ENCODE measurements around the gene RPTOR. TPM values are rescaled to one million over a fixed set of nuclear protein-coding genes. Genes with fewer than 3 reads are reported as not detected.
A peak's percentile ranks its signal among the peaks of the same experiment; 100 is the strongest.

RPTOR gene
- total RNA-seq, 2 experiments from 2014 or later: 48.7 to 58.2 TPM

- no peak for DNase-seq
- H3K27me3 Mint-ChIP-seq: peaks cover 17% of the 10 kb centered on the region
- ChIA-PET POLR2A (no interaction called here), CTCF (interaction anchor here (1.0 to 1.7 kb wide), 3 partner anchors 16 to 572 kb away, joined by 3 to 6 read pairs (median 4); no protein-coding TSS in a partner anchor)
- H3K4me1 Mint-ChIP-seq: peaks cover 7% of the 10 kb centered on the region
- H3K36me3 Mint-ChIP-seq (ENCODE audit: low read depth): peaks cover 17% of the 10 kb centered on the region
- no peak overlapping the region for H3K4me3 Mint-ChIP-seq
- no peaks in the 10 kb centered on the region for H3K9me3 Mint-ChIP-seq
- H3K27ac Mint-ChIP-seq: no peak overlapping the region
Measured at GRCh38 chr17:80998748-80999535, 454.3 kb downstream of the RPTOR start.

DNA sequence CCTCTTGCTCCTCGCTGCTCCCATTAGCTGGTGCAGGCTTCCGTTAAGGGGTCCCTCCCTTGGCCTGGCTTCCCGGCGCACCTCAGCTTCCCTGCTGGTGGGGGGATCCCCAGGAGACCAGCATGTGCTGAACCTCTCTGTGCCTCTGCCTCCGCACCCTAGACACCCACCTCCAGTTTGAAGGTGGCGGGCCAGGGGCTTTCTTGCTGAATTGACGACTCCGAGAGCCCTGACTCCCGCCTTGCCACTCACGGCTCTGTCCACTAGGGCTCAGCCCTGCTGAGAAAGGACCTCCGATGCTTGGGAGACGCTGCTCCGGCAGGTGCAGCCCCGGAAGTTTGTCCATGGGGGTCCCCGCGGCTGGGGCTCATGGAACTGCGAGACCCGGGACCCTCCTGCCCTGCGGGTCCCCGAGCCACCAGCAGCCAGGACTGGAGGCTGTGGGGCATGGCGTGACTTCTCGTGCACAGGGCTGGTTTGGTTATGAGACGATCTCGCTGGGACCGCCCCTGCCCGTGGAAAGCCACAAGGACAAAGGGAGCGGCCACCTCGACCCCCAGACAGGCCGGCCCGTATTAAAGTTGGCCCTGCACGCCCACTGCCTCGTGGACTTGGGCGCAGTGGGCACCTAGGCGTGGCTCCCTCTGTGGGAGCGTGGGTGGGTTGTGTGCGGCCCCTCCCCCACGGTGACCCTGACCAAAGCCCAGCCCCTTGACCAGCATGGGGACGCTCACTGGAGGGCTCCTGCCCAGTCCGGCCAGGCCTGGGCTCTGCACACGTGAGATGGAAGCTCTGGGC lies 455.1 kb downstream of the RPTOR start:
- no peak for DNase-seq
- CTCF ChIA-PET: interaction anchor here (1.1 kb wide), 1 partner anchor 102 kb away, joined by 4 read pairs; no protein-coding TSS in a partner anchor
- Mint-ChIP-seq H3K9me3 (no peaks in the 10 kb centered on the region), H3K36me3 (ENCODE audit: low read depth) (peaks cover 17% of the 10 kb centered on the region), H3K27me3 (peaks cover 21% of the 10 kb centered on the region), H3K27ac (no peak overlapping the region), H3K4me3 (no peak overlapping the region), H3K4me1 (peaks cover 11% of the 10 kb centered on the region)
- POLR2A ChIA-PET: no interaction called here

DNA sequence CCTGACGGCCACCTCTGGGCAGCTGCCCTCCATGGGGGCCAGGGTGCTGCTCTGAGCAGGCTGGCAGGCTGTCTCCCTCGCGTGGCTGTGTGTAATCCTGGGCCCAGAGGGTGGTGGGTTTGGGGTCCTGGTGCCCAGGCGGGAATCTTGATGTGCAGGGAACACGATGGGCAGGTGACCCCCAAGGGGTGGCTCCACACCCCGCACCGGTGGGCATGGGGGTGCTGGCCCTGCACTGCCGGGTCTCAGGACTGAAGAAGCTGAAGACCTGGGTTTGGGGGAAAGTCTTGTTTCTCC lies 455.6 kb downstream of the RPTOR start:
- ChIA-PET POLR2A (no interaction called here), CTCF (no interaction called here)
- Mint-ChIP-seq H3K4me3 (no peak overlapping the region), H3K27ac (no peak overlapping the region), H3K4me1 (peaks cover 12% of the 10 kb centered on the region), H3K9me3 (no peaks in the 10 kb centered on the region), H3K27me3 (peaks cover 23% of the 10 kb centered on the region), H3K36me3 (ENCODE audit: low read depth) (peaks cover 18% of the 10 kb centered on the region)
- no peak for DNase-seq

- H3K36me3 Mint-ChIP-seq (ENCODE audit: low read depth): peaks cover 13% of the 10 kb centered on the region
- no peak for DNase-seq
- peaks cover 23% of the 10 kb centered on the region for H3K27me3 Mint-ChIP-seq
- no peaks in the 10 kb centered on the region for H3K9me3 Mint-ChIP-seq
- POLR2A ChIA-PET: no interaction called here
- no peak overlapping the region for H3K4me3 Mint-ChIP-seq
- CTCF ChIA-PET: interaction anchor here (1.1 kb wide), 1 partner anchor 574 kb away, joined by 3 read pairs; no protein-coding TSS in a partner anchor
- peaks cover 12% of the 10 kb centered on the region for H3K4me1 Mint-ChIP-seq
- no peak overlapping the region for H3K27ac Mint-ChIP-seq
Measured at GRCh38 chr17:81000631-81001357, 456.2 kb downstream of the RPTOR start.

- Mint-ChIP-seq H3K4me3 (no peak overlapping the region), H3K4me1 (peaks cover 12% of the 10 kb centered on the region), H3K27me3 (peaks cover 33% of the 10 kb centered on the region), H3K27ac (peak overlapping the region; percentile 36), H3K9me3 (no peaks in the 10 kb centered on the region), H3K36me3 (ENCODE audit: low read depth) (peaks cover 9% of the 10 kb centered on the region)
- POLR2A ChIA-PET: no interaction called here
- DNase-seq: no peak
- CTCF ChIA-PET: interaction anchor here (0.6 to 1.1 kb wide), 2 partner anchors 96 to 575 kb away, joined by 3 read pairs; no protein-coding TSS in a partner anchor
Measured at GRCh38 chr17:81002013-81002384, 457.4 kb downstream of the RPTOR start.

- Mint-ChIP-seq H3K4me1 (peaks cover 12% of the 10 kb centered on the region), H3K27me3 (peaks cover 33% of the 10 kb centered on the region), H3K4me3 (no peak overlapping the region), H3K9me3 (no peaks in the 10 kb centered on the region), H3K27ac (peak overlapping the region; percentile 36), H3K36me3 (ENCODE audit: low read depth) (peaks cover 9% of the 10 kb centered on the region)
- CTCF ChIA-PET: no interaction called here
- POLR2A ChIA-PET: no interaction called here
- no peak for DNase-seq
Measured at GRCh38 chr17:81002409-81003361, 458.0 kb downstream of the RPTOR start.

- DNase-seq: no peak
- CTCF ChIA-PET: interaction anchor here (1.0 to 2.0 kb wide), 3 partner anchors 14 to 46 kb away, joined by 5 to 6 read pairs (median 6); no protein-coding TSS in a partner anchor
- Mint-ChIP-seq H3K27me3 (peaks cover 37% of the 10 kb centered on the region), H3K36me3 (ENCODE audit: low read depth) (peaks cover 7% of the 10 kb centered on the region), H3K4me3 (no peak overlapping the region), H3K4me1 (peaks cover 12% of the 10 kb centered on the region), H3K9me3 (no peaks in the 10 kb centered on the region), H3K27ac (no peak overlapping the region)
- POLR2A ChIA-PET: interaction anchor here (0.6 to 0.9 kb wide), 2 partner anchors 9 to 14 kb away, joined by 3 read pairs; no protein-coding TSS in a partner anchor
Measured at GRCh38 chr17:81003711-81004475, 459.3 kb downstream of the RPTOR start.

GRCh38 chr17:81006891-81007290 lies 462.3 kb downstream of the RPTOR start:
- Mint-ChIP-seq H3K9me3 (peaks cover 11% of the 10 kb centered on the region), H3K4me3 (no peak overlapping the region), H3K4me1 (peaks cover 16% of the 10 kb centered on the region), H3K27me3 (peaks cover 41% of the 10 kb centered on the region), H3K27ac (no peak overlapping the region), H3K36me3 (ENCODE audit: low read depth) (peaks cover 10% of the 10 kb centered on the region)
- ChIA-PET POLR2A (no interaction called here), CTCF (interaction anchor here (0.6 kb wide), 1 partner anchor 416 kb away, joined by 3 read pairs; no protein-coding TSS in a partner anchor)
- DNase-seq: no peak

GRCh38 chr17:81008140-81008539 lies 463.5 kb downstream of the RPTOR start:
- no peak for DNase-seq
- H3K27ac Mint-ChIP-seq: no peak overlapping the region
- H3K9me3 Mint-ChIP-seq: peaks cover 14% of the 10 kb centered on the region
- peaks cover 12% of the 10 kb centered on the region for H3K36me3 Mint-ChIP-seq (ENCODE audit: low read depth)
- peaks cover 30% of the 10 kb centered on the region for H3K27me3 Mint-ChIP-seq
- no peak overlapping the region for H3K4me3 Mint-ChIP-seq
- CTCF ChIA-PET: no interaction called here
- H3K4me1 Mint-ChIP-seq: peaks cover 14% of the 10 kb centered on the region
- POLR2A ChIA-PET: no interaction called here

- H3K27me3 Mint-ChIP-seq: peaks cover 24% of the 10 kb centered on the region
- H3K27ac Mint-ChIP-seq: no peak overlapping the region
- no peak for DNase-seq
- POLR2A ChIA-PET: no interaction called here
- CTCF ChIA-PET: no interaction called here
- H3K4me1 Mint-ChIP-seq: peaks cover 8% of the 10 kb centered on the region
- peaks cover 12% of the 10 kb centered on the region for H3K36me3 Mint-ChIP-seq (ENCODE audit: low read depth)
- no peak overlapping the region for H3K4me3 Mint-ChIP-seq
- peaks cover 14% of the 10 kb centered on the region for H3K9me3 Mint-ChIP-seq
Measured at GRCh38 chr17:81009136-81009535, 464.5 kb downstream of the RPTOR start.

- Mint-ChIP-seq H3K36me3 (ENCODE audit: low read depth) (peaks cover 14% of the 10 kb centered on the region), H3K9me3 (peaks cover 17% of the 10 kb centered on the region), H3K4me1 (peaks cover 4% of the 10 kb centered on the region), H3K4me3 (no peak overlapping the region), H3K27me3 (peaks cover 18% of the 10 kb centered on the region), H3K27ac (no peak overlapping the region)
- ChIA-PET CTCF (interaction anchor here (0.6 kb wide), 1 partner anchor 1901 kb away, joined by 3 read pairs; no protein-coding TSS in a partner anchor), POLR2A (no interaction called here)
- DNase-seq: no peak
Measured at GRCh38 chr17:81010935-81011334, 466.3 kb downstream of the RPTOR start.

All from activated CD4-positive, alpha-beta T cell treated with anti-CD3 and anti-CD28 coated beads, Interleukin-2, amount 10 ng/mL, durations not matched to agents 7 days and 5 days (primary cell).